Fibroblast of the aortic adventitia (primary cell): Measurements from ENCODE around the gene GTF3C6. TPM values are rescaled to one million over a fixed set of nuclear protein-coding genes. Genes with fewer than 3 reads are reported as not detected.
A peak's percentile ranks its signal among the peaks of the same experiment; 100 is the strongest.
"Not testable (repeated sequence)": the region's sequence is repeated elsewhere in the genome, so short reads cannot be mapped to it uniquely, and the experiment has no call there.

Source experiments
- DNase-seq: peaks from one replicate; pipeline ENCODE4 v3.0.0-alpha.2; 2010; ENCODE audit warnings: low read depth
- H3K4me3 ChIP-seq: 2 replicates; pipeline ENCODE4 v1.5.1; 2011; ENCODE audit warnings: low read depth, mild to moderate bottlenecking, control low read depth, low read length, moderate library complexity
- total RNA-seq: library from RNA; depleted of rRNA; stranded (reverse); fragments of >200 nt; gene quantifications from 2 replicates; pipeline ENCODE4 v1.2.3, GENCODE V29; 2012; ENCODE audit warnings: low replicate concordance
- TF ChIP-seq, protein P1 (sequence below): IDR thresholded peaks from 2 replicates; pipeline ENCODE4 v1.5.1; 2011; ENCODE audit warnings: mild to moderate bottlenecking, low read length, control low read depth, inconsistent platforms; ENCODE audit not compliant: insufficient read depth

The GTF3C6 gene
- total RNA-seq, 1 donor: 77.0 TPM

GRCh38 chr6:110951986-110952794, 6.3 kb upstream of the GTF3C6 start:
- TF ChIP-seq, protein P1, sequence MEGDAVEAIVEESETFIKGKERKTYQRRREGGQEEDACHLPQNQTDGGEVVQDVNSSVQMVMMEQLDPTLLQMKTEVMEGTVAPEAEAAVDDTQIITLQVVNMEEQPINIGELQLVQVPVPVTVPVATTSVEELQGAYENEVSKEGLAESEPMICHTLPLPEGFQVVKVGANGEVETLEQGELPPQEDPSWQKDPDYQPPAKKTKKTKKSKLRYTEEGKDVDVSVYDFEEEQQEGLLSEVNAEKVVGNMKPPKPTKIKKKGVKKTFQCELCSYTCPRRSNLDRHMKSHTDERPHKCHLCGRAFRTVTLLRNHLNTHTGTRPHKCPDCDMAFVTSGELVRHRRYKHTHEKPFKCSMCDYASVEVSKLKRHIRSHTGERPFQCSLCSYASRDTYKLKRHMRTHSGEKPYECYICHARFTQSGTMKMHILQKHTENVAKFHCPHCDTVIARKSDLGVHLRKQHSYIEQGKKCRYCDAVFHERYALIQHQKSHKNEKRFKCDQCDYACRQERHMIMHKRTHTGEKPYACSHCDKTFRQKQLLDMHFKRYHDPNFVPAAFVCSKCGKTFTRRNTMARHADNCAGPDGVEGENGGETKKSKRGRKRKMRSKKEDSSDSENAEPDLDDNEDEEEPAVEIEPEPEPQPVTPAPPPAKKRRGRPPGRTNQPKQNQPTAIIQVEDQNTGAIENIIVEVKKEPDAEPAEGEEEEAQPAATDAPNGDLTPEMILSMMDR: no peak
- DNase-seq: peak; percentile 77
- no peak overlapping the region for H3K4me3 ChIP-seq

GRCh38 chr6:110953633-110954303, 4.7 kb upstream of the GTF3C6 start:
- TF ChIP-seq, protein P1: no peak
- DNase-seq: no peak
- H3K4me3 ChIP-seq: no peak overlapping the region

DNA sequence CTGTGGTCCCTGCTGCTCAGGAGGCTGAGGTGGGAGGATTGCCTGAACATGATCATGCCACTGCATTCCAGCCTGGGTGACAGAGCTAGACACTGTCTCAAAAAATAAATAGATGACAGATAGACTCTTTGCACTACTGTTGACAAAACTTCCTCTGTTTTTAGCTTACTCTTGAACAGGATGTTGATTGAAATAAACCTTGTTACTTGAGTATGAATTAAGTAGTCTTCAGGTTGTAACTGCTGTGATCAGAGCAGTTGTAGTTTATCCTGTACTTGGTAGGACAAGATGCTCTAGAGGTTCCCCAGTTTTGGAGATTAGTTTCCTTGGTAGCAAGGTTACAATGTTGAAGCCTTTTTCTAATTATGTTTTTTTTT, 1.5 kb downstream of the GTF3C6 start:
- TF ChIP-seq, protein P1: no peak
- DNase-seq: no peak
- H3K4me3 ChIP-seq: no peak overlapping the region

- H3K4me3 ChIP-seq, DNase-seq: not testable (repeated sequence)
Observed at GRCh38 chr6:110962636-110963035, 4.1 kb downstream of the GTF3C6 start.

DNA sequence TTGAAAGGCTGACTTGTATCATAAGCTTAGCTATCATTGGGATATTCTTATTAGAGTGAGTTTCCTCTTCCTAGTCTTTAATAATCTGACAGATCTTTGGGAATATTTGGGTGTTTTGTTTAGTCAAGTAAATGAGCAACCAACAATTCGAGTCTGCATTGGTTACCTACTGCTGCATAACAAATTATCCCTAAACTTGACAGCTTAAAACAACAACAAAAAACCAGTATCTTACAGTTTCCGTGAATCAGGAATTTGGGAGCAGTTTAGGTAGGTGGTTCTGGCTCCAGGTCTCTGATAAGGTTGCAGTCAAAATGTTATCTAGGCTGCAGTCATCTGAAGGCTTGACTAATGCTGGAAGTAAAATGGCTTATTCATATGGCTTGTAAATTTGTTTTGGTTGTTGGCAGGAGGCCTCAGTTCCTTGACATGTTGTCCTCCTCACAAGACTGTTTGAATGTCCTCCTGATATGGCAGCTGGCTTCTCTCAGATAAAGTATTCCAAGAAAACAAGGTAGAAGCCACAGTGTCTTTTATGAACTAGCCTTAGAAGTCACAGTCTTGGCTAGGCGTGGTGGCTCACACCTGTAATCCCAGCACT, 7.2 kb downstream of the GTF3C6 start:
- no peak overlapping the region for H3K4me3 ChIP-seq
- DNase-seq: no peak
- TF ChIP-seq, protein P1: no peak

- DNase-seq: not testable (repeated sequence)
Observed at GRCh38 chr6:110968661-110969060, 10.2 kb downstream of the GTF3C6 start.

GRCh38 chr6:110971468-110971867, 13.0 kb downstream of the GTF3C6 start:
- no peak for DNase-seq
- no peak overlapping the region for H3K4me3 ChIP-seq
- TF ChIP-seq, protein P1: no peak

More at GRCh38 chr6:110968661-110969060, 10.2 kb downstream of the GTF3C6 start:
- not testable (repeated sequence) for H3K4me3 ChIP-seq
